IMR-90 (cell line): ENCODE results near the gene P4HA3. TPM values are rescaled to one million over a fixed set of nuclear protein-coding genes. Genes with fewer than 3 reads are reported as not detected.

Experiments
- ATAC-seq: fragments of 200-7000 bp; cut with Tn5 transposase; 2 replicates; pipeline ENCODE4 v1.9.1; 2020; ENCODE audit warnings: low read depth, mild to moderate bottlenecking, moderate library complexity
- BruUV-seq: library from RNA; stranded (reverse); fragments of 400-500 nt; replicated peaks from 2 replicates; lab custom pipeline; 2021; lab: Mats Ljungman, UMichigan
- CTCF ChIA-PET: fragments of 300-600 bp; formaldehyde crosslinking; extraction: SDS; loops from one replicate; lab custom pipeline; 2021; ENCODE audit warnings: antibody characterized with exemption; lab: Yijun Ruan, JAX
- POLR2A ChIA-PET: fragments of 300-600 bp; sonication (Branson Sonifier 250); formaldehyde crosslinking; loops from one replicate; lab custom pipeline; 2022; ENCODE audit warnings: antibody characterized with exemption; ENCODE audit not compliant: unreplicated experiment; lab: Charles Lee
- DNase-seq: peaks from one replicate; pipeline ENCODE4 v3.0.0; 2013
- H2AFZ ChIP-seq: replicated peaks from 2 replicates; pipeline ENCODE3; 2013; ENCODE audit warnings: low read length, mild to moderate bottlenecking; ENCODE audit not compliant: poor library complexity
- H2AK5ac ChIP-seq: 2 replicates; pipeline ENCODE4 v1.6.1; 2013; ENCODE audit warnings: low read depth, low read length, inconsistent platforms
- H2AK9ac ChIP-seq: replicated peaks from 2 replicates; pipeline ENCODE3; 2013; ENCODE audit warnings: mild to moderate bottlenecking, low read depth, low read length, moderate library complexity; ENCODE audit not compliant: poor library complexity
- H2BK120ac ChIP-seq: 2 replicates; pipeline ENCODE4 v1.6.1; 2013; ENCODE audit warnings: low read depth, low read length, inconsistent platforms
- H2BK15ac ChIP-seq: 3 replicates; pipeline ENCODE4 v1.6.1; 2013; ENCODE audit warnings: low read depth, low read length, inconsistent platforms
- H2BK20ac ChIP-seq: 2 replicates; pipeline ENCODE4 v1.6.1; 2013; ENCODE audit warnings: low read depth, mild to moderate bottlenecking, inconsistent platforms, low read length, moderate library complexity
- H2BK5ac ChIP-seq: 2 replicates; pipeline ENCODE4 v1.6.1; 2013; ENCODE audit warnings: mild to moderate bottlenecking, low read depth, low read length, inconsistent platforms; ENCODE audit not compliant: poor library complexity, severe bottlenecking
- H3K14ac ChIP-seq: replicated peaks from 2 replicates; pipeline ENCODE4 v1.6.1; 2013; ENCODE audit warnings: low read depth, low read length, inconsistent platforms
- H3K18ac ChIP-seq: 2 replicates; pipeline ENCODE4 v1.6.1; 2013; ENCODE audit warnings: low read depth, low read length, control low read depth
- H3K23ac ChIP-seq: 2 replicates; pipeline ENCODE4 v1.6.1; 2013; ENCODE audit warnings: low read depth, low read length, inconsistent platforms
- H3K27ac ChIP-seq: 2 replicates; pipeline ENCODE4 v1.5.1; 2013; ENCODE audit warnings: mild to moderate bottlenecking, control low read depth, low read length; ENCODE audit not compliant: insufficient read depth
- H3K27me3 ChIP-seq: 2 replicates; pipeline ENCODE4 v1.6.1; 2013; ENCODE audit warnings: low read length; ENCODE audit not compliant: control insufficient read depth, insufficient read depth
- H3K36me3 ChIP-seq: 2 replicates; pipeline ENCODE4 v1.6.1; 2013; ENCODE audit warnings: low read length, mixed read lengths; ENCODE audit not compliant: control insufficient read depth, insufficient read depth
- H3K4ac ChIP-seq: 2 replicates; pipeline ENCODE4 v1.6.1; 2013; ENCODE audit warnings: low read depth, low read length, inconsistent platforms
- H3K4me1 ChIP-seq: 2 replicates; pipeline ENCODE4 v1.6.1; 2013; ENCODE audit warnings: low read length, mixed read lengths; ENCODE audit not compliant: control insufficient read depth, insufficient read depth
- H3K4me2 ChIP-seq: 2 replicates; pipeline ENCODE4 v1.6.1; 2013; ENCODE audit warnings: low read depth, mild to moderate bottlenecking, control low read depth, low read length, moderate library complexity
- H3K4me3 ChIP-seq: 2 replicates; pipeline ENCODE4 v1.5.1; 2013; ENCODE audit warnings: low read depth, mild to moderate bottlenecking, control low read depth, low read length, moderate library complexity; ENCODE audit not compliant: insufficient read depth
- H3K56ac ChIP-seq: 2 replicates; pipeline ENCODE4 v1.6.1; 2013; ENCODE audit warnings: low read length, inconsistent platforms; ENCODE audit not compliant: insufficient read depth; ENCODE audit errors: extremely low read depth
- H3K79me1 ChIP-seq, 2 experiments: 2 replicates each; pipeline ENCODE4 v1.6.1; 2013; ENCODE audit warnings: low read length in 2 of 2, inconsistent platforms in 1 of 2, low read depth in 1 of 2
- H3K9ac ChIP-seq: 2 replicates; pipeline ENCODE4 v1.6.1; 2013; ENCODE audit warnings: low read depth, low read length, control low read depth
- H3K9me1 ChIP-seq: 2 replicates; pipeline ENCODE4 v1.6.1; 2013; ENCODE audit warnings: low read length, inconsistent platforms; ENCODE audit not compliant: insufficient read depth
- H3K9me3 ChIP-seq: 2 replicates; pipeline ENCODE4 v1.6.1; 2013; ENCODE audit warnings: low read length; ENCODE audit not compliant: control insufficient read depth, insufficient read depth
- H4K20me1 ChIP-seq: 2 replicates; pipeline ENCODE4 v1.6.1; 2013; ENCODE audit warnings: low read length, inconsistent platforms; ENCODE audit not compliant: insufficient read depth
- H4K5ac ChIP-seq: 2 replicates; pipeline ENCODE4 v1.6.1; 2013; ENCODE audit warnings: mild to moderate bottlenecking, low read depth, low read length, control low read depth
- H4K8ac ChIP-seq, 2 experiments: 2 replicates each; pipeline ENCODE4 v1.6.1; 2013; ENCODE audit warnings: low read depth in 2 of 2, low read length in 2 of 2, control low read depth in 1 of 2, inconsistent platforms in 1 of 2
- H4K91ac ChIP-seq: 2 replicates; pipeline ENCODE4 v1.6.1; 2013; ENCODE audit warnings: low read depth, low read length, inconsistent platforms; ENCODE audit not compliant: insufficient read depth
- BHLHE40 ChIP-seq: fragments of 150-350 bp; IDR thresholded peaks from 2 replicates; pipeline ENCODE4 v1.6.1; 2016; ENCODE audit warnings: mild to moderate bottlenecking, low read depth, low read length
- CHD1 ChIP-seq: IDR thresholded peaks from 2 replicates; pipeline ENCODE4 v1.6.1; 2012; ENCODE audit warnings: low read depth, low read length, improper control_type of control experiment
- CTCF ChIP-seq: conservative IDR thresholded peaks from 2 replicates; pipeline ENCODE4 v1.5.1; 2012; ENCODE audit warnings: mild to moderate bottlenecking, low read depth, low read length, improper control_type of control experiment
- FOS ChIP-seq: fragments of 150-350 bp; IDR thresholded peaks from 2 replicates; pipeline ENCODE4 v1.6.1; 2016; ENCODE audit warnings: low read depth, low read length
- MAFK ChIP-seq: IDR thresholded peaks from 2 replicates; pipeline ENCODE4 v1.6.1; 2012; ENCODE audit warnings: low read depth, low read length, improper control_type of control experiment
- MAZ ChIP-seq: IDR thresholded peaks from 2 replicates; pipeline ENCODE4 v1.6.1; 2012; ENCODE audit warnings: low read depth, mild to moderate bottlenecking, low read length, improper control_type of control experiment, moderate library complexity, borderline replicate concordance
- NFE2L2 ChIP-seq: fragments of 150-350 bp; IDR thresholded peaks from 2 replicates; pipeline ENCODE4 v1.6.1; 2016; ENCODE audit warnings: low read depth, mild to moderate bottlenecking, low read length
- POLR2A ChIP-seq: IDR thresholded peaks from 2 replicates; pipeline ENCODE4 v1.6.1; 2012; ENCODE audit warnings: mild to moderate bottlenecking, low read depth, low read length
- RAD21 ChIP-seq: IDR thresholded peaks from 2 replicates; pipeline ENCODE4 v1.6.1; 2012; ENCODE audit warnings: low read length, improper control_type of control experiment
- RCOR1 ChIP-seq: IDR thresholded peaks from 2 replicates; pipeline ENCODE4 v1.6.1; 2012; ENCODE audit warnings: mild to moderate bottlenecking, low read length, improper control_type of control experiment; ENCODE audit not compliant: insufficient replicate concordance
- SMC3 ChIP-seq: fragments of 150-350 bp; IDR thresholded peaks from 2 replicates; pipeline ENCODE4 v1.6.1; 2016; ENCODE audit warnings: low read depth, mild to moderate bottlenecking, antibody characterized with exemption, low read length, moderate library complexity
- USF2 ChIP-seq: fragments of 150-350 bp; IDR thresholded peaks from 2 replicates; pipeline ENCODE4 v1.6.1; 2017; ENCODE audit warnings: mild to moderate bottlenecking, antibody characterized with exemption, low read length, low read depth
- WGBS, 2 experiments: methylation state at CpG; one replicate each; pipeline versions ENCODE4 v1.1.5 to v1.1.7; 2013; ENCODE audit warnings: missing lambda C conversion rate in 2 of 2; ENCODE audit not compliant: insufficient read length in 1 of 2; ENCODE audit errors: extremely low coverage in 2 of 2; 5-methylcytosine and 5-hydroxymethylcytosine counted together
- dilution Hi-C: fragments of 300-500 bp; cut with HindIII; formaldehyde crosslinking; loops from one replicate; pipeline ENCODE4 v1.14.3; 2018; ENCODE audit warnings: low sequenced_read_pairs; ENCODE audit not compliant: unreplicated experiment
- in situ Hi-C: fragments of 300-500 bp; cut with MboI; formaldehyde crosslinking; loops from 3 replicates; pipeline ENCODE4 v1.14.3; 2019; ENCODE audit warnings: low sequenced_read_pairs, inconsistent platforms, mixed read lengths
- intact Hi-C: fragments of 100-400 bp; cut with micrococcal nuclease; formaldehyde crosslinking; loops from 2 replicates; pipeline ENCODE4 v1.10.0; 2022
- polyA plus RNA-seq, 3 experiments: library from polyadenylated mRNA; depleted of rRNA; stranded (reverse); fragments of >200 nt; gene quantifications; 2 replicates each; pipeline ENCODE4 v1.2.3, GENCODE V29; 2012; ENCODE audit warnings: low replicate concordance in 1 of 3
- total RNA-seq: library from RNA; depleted of rRNA; stranded (reverse); fragments of >200 nt; gene quantifications from 2 replicates; pipeline ENCODE4 v1.2.3, GENCODE V29; 2012
- TF ChIP-seq, protein P1 (sequence below): fragments of 150-350 bp; IDR thresholded peaks from 2 replicates; pipeline ENCODE4 v1.6.1; 2016; ENCODE audit warnings: low read depth, mild to moderate bottlenecking, low read length, moderate library complexity, borderline replicate concordance

The P4HA3 gene
- total and polyA plus RNA-seq, 2 of the 4 experiments (the other 2 are of a cell fraction) = 2.9 to 5.7 TPM

DNA sequence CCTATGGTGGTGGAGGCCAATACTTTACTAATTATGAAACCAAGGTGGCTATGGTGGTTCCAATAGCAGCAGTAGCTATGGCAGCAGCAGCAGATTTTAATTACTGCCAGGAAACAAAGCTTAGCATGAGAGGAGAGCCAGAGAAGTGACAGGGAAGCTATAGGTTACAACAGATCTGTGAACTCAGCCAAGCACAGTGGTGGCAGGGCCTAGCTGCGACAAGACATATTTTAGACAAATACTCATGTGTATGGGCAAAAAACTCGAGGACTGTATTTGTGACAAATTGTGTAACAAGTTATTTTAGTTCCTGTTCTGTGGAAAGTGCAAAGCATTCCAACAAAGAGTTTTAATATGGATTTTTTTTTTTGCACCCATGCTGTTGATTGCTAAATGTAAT, 44.2 kb upstream of the P4HA3 start:
- Histone ChIP-seq H3K4me3 (no peak overlapping the region), H3K27me3 (no peaks in the 10 kb centered on the region), H2BK120ac (no peak overlapping the region), H2BK20ac (no peak overlapping the region), H3K27ac (no peak overlapping the region), H3K4ac (no peak overlapping the region), H4K8ac (no peak overlapping the region), H3K79me1 (no peaks in the 10 kb centered on the region), H4K5ac (no peak overlapping the region), H3K18ac (no peak overlapping the region), H2AFZ (no peak overlapping the region), H2AK5ac (no peak overlapping the region), H2BK5ac (no peak overlapping the region), H2AK9ac (no peak overlapping the region), H3K4me1 (no peaks in the 10 kb centered on the region), H4K20me1 (no peaks in the 10 kb centered on the region), H3K4me2 (no peak overlapping the region), H3K14ac (no peak overlapping the region), H3K23ac (no peak overlapping the region), H2BK15ac (no peak overlapping the region), H3K9me3 (peaks cover 4% of the 10 kb centered on the region; the same call in 1 of the 2 replicates), H3K56ac (no peak overlapping the region), H3K9me1 (no peaks in the 10 kb centered on the region), H4K91ac (no peak overlapping the region), H3K9ac (no peak overlapping the region), H3K36me3 (peaks cover 7% of the 10 kb centered on the region)
- WGBS, 2 experiments = no CpG with 5 or more reads among the region's 2 CpGs
- DNase-seq = no peak
- BruUV-seq = no TSS peak
- intact Hi-C loops = no loop called here
- CTCF ChIA-PET = no interaction called here
- in situ Hi-C loops = no loop called here
- dilution Hi-C loops = no loop called here
- POLR2A ChIA-PET = no interaction called here
- ATAC-seq = no peak
- no peak for TF ChIP-seq RAD21
- TF ChIP-seq CHD1 = no peak
- TF ChIP-seq NFE2L2 = no peak
- TF ChIP-seq POLR2A = no peak
- no peak for TF ChIP-seq USF2
- no peak for TF ChIP-seq SMC3
- TF ChIP-seq BHLHE40 = no peak
- TF ChIP-seq CTCF = no peak
- TF ChIP-seq, protein P1, sequence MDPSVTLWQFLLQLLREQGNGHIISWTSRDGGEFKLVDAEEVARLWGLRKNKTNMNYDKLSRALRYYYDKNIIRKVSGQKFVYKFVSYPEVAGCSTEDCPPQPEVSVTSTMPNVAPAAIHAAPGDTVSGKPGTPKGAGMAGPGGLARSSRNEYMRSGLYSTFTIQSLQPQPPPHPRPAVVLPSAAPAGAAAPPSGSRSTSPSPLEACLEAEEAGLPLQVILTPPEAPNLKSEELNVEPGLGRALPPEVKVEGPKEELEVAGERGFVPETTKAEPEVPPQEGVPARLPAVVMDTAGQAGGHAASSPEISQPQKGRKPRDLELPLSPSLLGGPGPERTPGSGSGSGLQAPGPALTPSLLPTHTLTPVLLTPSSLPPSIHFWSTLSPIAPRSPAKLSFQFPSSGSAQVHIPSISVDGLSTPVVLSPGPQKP = no peak
- TF ChIP-seq MAFK = no peak
- no peak for TF ChIP-seq RCOR1
- TF ChIP-seq MAZ = no peak
- no peak for TF ChIP-seq FOS
